Nephron progenitor cell (in vitro differentiated cells): ENCODE measurements around the gene ACSL3.
A peak's percentile ranks its signal among the peaks of the same experiment; 100 is the strongest.

Experiments
- DNase-seq: peaks from one replicate; pipeline ENCODE4 v3.0.0; 2021
- H3K27ac Mint-ChIP-seq: 2 replicates; pipeline ENCODE4 v1.8.0; 2021; ENCODE audit warnings: mild to moderate bottlenecking, moderate library complexity, mixed read lengths
- H3K27me3 Mint-ChIP-seq: 2 replicates; pipeline ENCODE4 v1.8.0; 2021; ENCODE audit warnings: mild to moderate bottlenecking, low read depth, mixed read lengths; ENCODE audit not compliant: poor library complexity
- H3K36me3 Mint-ChIP-seq: 2 replicates; pipeline ENCODE4 v1.8.0; 2021; ENCODE audit warnings: low read depth, mixed read lengths
- H3K4me1 Mint-ChIP-seq: 2 replicates; pipeline ENCODE4 v1.8.0; 2021; ENCODE audit warnings: mixed read lengths
- H3K4me3 Mint-ChIP-seq: 2 replicates; pipeline ENCODE4 v1.8.0; 2021; ENCODE audit warnings: mild to moderate bottlenecking, moderate library complexity, mixed read lengths
- H3K9me3 Mint-ChIP-seq: 2 replicates; pipeline ENCODE4 v1.8.0; 2021; ENCODE audit warnings: mild to moderate bottlenecking, moderate library complexity, mixed read lengths
- CTCF ChIP-seq: fragments of 200-600 bp; sonication (generic); IDR thresholded peaks from 2 replicates; pipeline ENCODE4 v1.5.0; 2021; ENCODE audit warnings: antibody characterized with exemption

Gene ACSL3

GRCh38 chr2:222939979-222940378 lies 79.1 kb downstream of the ACSL3 start:
- H3K36me3 Mint-ChIP-seq, result peaks cover 56% of the 10 kb centered on the region
- H3K27me3 Mint-ChIP-seq, result no peaks in the 10 kb centered on the region
- no peaks in the 10 kb centered on the region for H3K4me1 Mint-ChIP-seq
- TF ChIP-seq CTCF, result no peak
- H3K4me3 Mint-ChIP-seq, result no peak overlapping the region
- DNase-seq, result no peak
- peaks cover 29% of the 10 kb centered on the region for H3K9me3 Mint-ChIP-seq
- no peak overlapping the region for H3K27ac Mint-ChIP-seq

GRCh38 chr2:222941510-222942032 lies 80.7 kb downstream of the ACSL3 start:
- Mint-ChIP-seq H3K4me1 (no peaks in the 10 kb centered on the region), H3K9me3 (peaks cover 23% of the 10 kb centered on the region), H3K27ac (no peak overlapping the region), H3K27me3 (no peaks in the 10 kb centered on the region), H3K36me3 (peaks cover 40% of the 10 kb centered on the region), H3K4me3 (no peak overlapping the region)
- no peak for DNase-seq
- no peak for TF ChIP-seq CTCF

GRCh38 chr2:222942561-222942960 lies 81.7 kb downstream of the ACSL3 start:
- H3K4me1 Mint-ChIP-seq, result no peaks in the 10 kb centered on the region
- DNase-seq, result no peak
- peaks cover 30% of the 10 kb centered on the region for H3K36me3 Mint-ChIP-seq
- peaks cover 13% of the 10 kb centered on the region for H3K9me3 Mint-ChIP-seq
- TF ChIP-seq CTCF, result no peak
- H3K4me3 Mint-ChIP-seq, result no peak overlapping the region
- H3K27me3 Mint-ChIP-seq, result no peaks in the 10 kb centered on the region
- H3K27ac Mint-ChIP-seq, result no peak overlapping the region

- Mint-ChIP-seq H3K27me3 (no peaks in the 10 kb centered on the region), H3K4me3 (no peak overlapping the region), H3K36me3 (peaks cover 26% of the 10 kb centered on the region), H3K4me1 (no peaks in the 10 kb centered on the region), H3K9me3 (peaks cover 9% of the 10 kb centered on the region), H3K27ac (peak overlapping the region; percentile 53)
- DNase-seq, result no peak
- no peak for TF ChIP-seq CTCF
Observed at GRCh38 chr2:222942977-222943376, 82.1 kb downstream of the ACSL3 start.

- Mint-ChIP-seq H3K27me3 (no peaks in the 10 kb centered on the region), H3K4me1 (peaks cover 1% of the 10 kb centered on the region), H3K27ac (peak overlapping the region; percentile 37), H3K9me3 (peaks cover 6% of the 10 kb centered on the region), H3K4me3 (no peak overlapping the region), H3K36me3 (peaks cover 17% of the 10 kb centered on the region)
- DNase-seq, result no peak
- no peak for TF ChIP-seq CTCF
Observed at GRCh38 chr2:222943820-222944219, 83.0 kb downstream of the ACSL3 start.

GRCh38 chr2:222944552-222944951 lies 83.7 kb downstream of the ACSL3 start:
- H3K36me3 Mint-ChIP-seq, result peaks cover 10% of the 10 kb centered on the region
- no peak overlapping the region for H3K4me3 Mint-ChIP-seq
- H3K4me1 Mint-ChIP-seq, result peaks cover 7% of the 10 kb centered on the region
- DNase-seq, result no peak
- H3K27ac Mint-ChIP-seq, result no peak overlapping the region
- no peak for TF ChIP-seq CTCF
- no peaks in the 10 kb centered on the region for H3K27me3 Mint-ChIP-seq
- no peaks in the 10 kb centered on the region for H3K9me3 Mint-ChIP-seq
